ENCODE measurements around the gene ZNF608. TPM values are rescaled to one million over a fixed set of nuclear protein-coding genes. Genes with fewer than 3 reads are reported as not detected.

ZNF608 gene
- total RNA-seq, 6 experiments from 2014 or later, result 0.28 to 0.85 (median 0.33) TPM

- no peaks in the 10 kb centered on the region; the same call in 1 of the 2 replicates for H3K27me3 Mint-ChIP-seq (ENCODE audit: insufficient read depth)
- DNase-seq, result no peak
- H3K9me3 Mint-ChIP-seq, result no peaks in the 10 kb centered on the region
- no peak overlapping the region for H3K4me3 Mint-ChIP-seq
- no peak overlapping the region for H3K27ac Mint-ChIP-seq
- H3K36me3 Mint-ChIP-seq (ENCODE audit: low read depth), result no peaks in the 10 kb centered on the region
- no peaks in the 10 kb centered on the region for H3K4me1 Mint-ChIP-seq (ENCODE audit: low read depth)
- TF ChIP-seq CTCF (IDR thresholded peaks at IDR 0.05), result no peak
These were observed 42.7 kb upstream of the ZNF608 start for GRCh38 chr5:124789104-124789605.

GRCh38 chr5:124783794-124784193 lies 37.4 kb upstream of the ZNF608 start:
- TF ChIP-seq CTCF (IDR thresholded peaks at IDR 0.05), result no peak
- no peak overlapping the region for H3K4me3 Mint-ChIP-seq
- H3K36me3 Mint-ChIP-seq (ENCODE audit: low read depth), result no peaks in the 10 kb centered on the region
- no peak for DNase-seq
- H3K27me3 Mint-ChIP-seq (ENCODE audit: insufficient read depth), result no peaks in the 10 kb centered on the region; the same call in 1 of the 2 replicates
- H3K27ac Mint-ChIP-seq, result no peak overlapping the region
- H3K9me3 Mint-ChIP-seq, result peaks cover 5% of the 10 kb centered on the region; the same call in 1 of the 2 replicates
- H3K4me1 Mint-ChIP-seq (ENCODE audit: low read depth), result no peaks in the 10 kb centered on the region

GRCh38 chr5:124783285-124783684 lies 36.8 kb upstream of the ZNF608 start:
- Mint-ChIP-seq H3K36me3 (ENCODE audit: low read depth) (no peaks in the 10 kb centered on the region), H3K27me3 (ENCODE audit: insufficient read depth) (no peaks in the 10 kb centered on the region; the same call in 1 of the 2 replicates), H3K27ac (no peak overlapping the region), H3K4me3 (no peak overlapping the region), H3K9me3 (peaks cover 5% of the 10 kb centered on the region; the same call in 1 of the 2 replicates), H3K4me1 (ENCODE audit: low read depth) (no peaks in the 10 kb centered on the region)
- no peak for TF ChIP-seq CTCF (IDR thresholded peaks at IDR 0.05)
- DNase-seq, result no peak

- H3K36me3 Mint-ChIP-seq (ENCODE audit: low read depth), result no peaks in the 10 kb centered on the region
- no peak for DNase-seq
- H3K27ac Mint-ChIP-seq, result no peak overlapping the region
- no peak overlapping the region for H3K4me3 Mint-ChIP-seq
- no peak for TF ChIP-seq CTCF (IDR thresholded peaks at IDR 0.05)
- H3K27me3 Mint-ChIP-seq (ENCODE audit: insufficient read depth), result no peaks in the 10 kb centered on the region
- peaks cover 5% of the 10 kb centered on the region; the same call in 1 of the 2 replicates for H3K9me3 Mint-ChIP-seq
- no peaks in the 10 kb centered on the region for H3K4me1 Mint-ChIP-seq (ENCODE audit: low read depth)
These were observed 35.8 kb upstream of the ZNF608 start for GRCh38 chr5:124782262-124782661.

GRCh38 chr5:124780011-124780410 lies 33.6 kb upstream of the ZNF608 start:
- Mint-ChIP-seq H3K27ac (no peak overlapping the region), H3K4me1 (ENCODE audit: low read depth) (no peaks in the 10 kb centered on the region), H3K36me3 (ENCODE audit: low read depth) (no peaks in the 10 kb centered on the region), H3K4me3 (no peak overlapping the region), H3K9me3 (peaks cover 5% of the 10 kb centered on the region; the same call in 1 of the 2 replicates), H3K27me3 (ENCODE audit: insufficient read depth) (no peaks in the 10 kb centered on the region)
- no peak for TF ChIP-seq CTCF (IDR thresholded peaks at IDR 0.05)
- no peak for DNase-seq

Data from HFFc6 (cell line).